22Rv1 (cell line): ENCODE results near the gene INPP5B.
A peak's percentile ranks its signal among the peaks of the same experiment; 100 is the strongest.

Experiments used
- H3K27ac ChIP-seq: fragments of 450-650 bp; 2 replicates; pipeline ENCODE4 v1.5.1; 2017
- ZFX ChIP-seq: fragments of 450-650 bp; IDR thresholded peaks from 2 replicates; pipeline ENCODE4 v1.6.1; 2017; ENCODE audit warnings: antibody characterized with exemption, borderline replicate concordance
- TF ChIP-seq, protein P1 (sequence below): fragments of 450-650 bp; IDR thresholded peaks from 2 replicates; pipeline ENCODE4 v1.5.1; 2017; ENCODE audit warnings: mild to moderate bottlenecking

INPP5B gene

DNA sequence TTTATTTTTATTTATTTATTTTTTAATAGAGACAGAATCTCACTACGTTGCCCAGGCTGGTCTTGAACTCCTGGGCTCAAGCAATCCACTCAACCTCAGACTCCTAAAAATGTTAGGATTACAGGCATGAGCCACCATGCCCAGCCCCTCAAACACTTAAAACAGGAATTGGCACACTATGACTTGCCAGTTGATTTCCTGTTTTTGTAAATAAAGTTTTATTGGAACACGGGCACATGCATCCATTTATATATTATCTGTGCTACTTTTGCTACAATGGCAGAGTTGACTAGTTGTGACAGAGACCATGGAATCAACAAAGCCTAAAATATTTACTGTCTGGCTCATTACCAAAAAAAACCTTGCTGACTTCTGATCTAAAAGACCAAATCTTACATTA lies 122.9 kb downstream of the INPP5B start:
- TF ChIP-seq, protein P1, sequence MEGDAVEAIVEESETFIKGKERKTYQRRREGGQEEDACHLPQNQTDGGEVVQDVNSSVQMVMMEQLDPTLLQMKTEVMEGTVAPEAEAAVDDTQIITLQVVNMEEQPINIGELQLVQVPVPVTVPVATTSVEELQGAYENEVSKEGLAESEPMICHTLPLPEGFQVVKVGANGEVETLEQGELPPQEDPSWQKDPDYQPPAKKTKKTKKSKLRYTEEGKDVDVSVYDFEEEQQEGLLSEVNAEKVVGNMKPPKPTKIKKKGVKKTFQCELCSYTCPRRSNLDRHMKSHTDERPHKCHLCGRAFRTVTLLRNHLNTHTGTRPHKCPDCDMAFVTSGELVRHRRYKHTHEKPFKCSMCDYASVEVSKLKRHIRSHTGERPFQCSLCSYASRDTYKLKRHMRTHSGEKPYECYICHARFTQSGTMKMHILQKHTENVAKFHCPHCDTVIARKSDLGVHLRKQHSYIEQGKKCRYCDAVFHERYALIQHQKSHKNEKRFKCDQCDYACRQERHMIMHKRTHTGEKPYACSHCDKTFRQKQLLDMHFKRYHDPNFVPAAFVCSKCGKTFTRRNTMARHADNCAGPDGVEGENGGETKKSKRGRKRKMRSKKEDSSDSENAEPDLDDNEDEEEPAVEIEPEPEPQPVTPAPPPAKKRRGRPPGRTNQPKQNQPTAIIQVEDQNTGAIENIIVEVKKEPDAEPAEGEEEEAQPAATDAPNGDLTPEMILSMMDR = no peak
- TF ChIP-seq ZFX = no peak
- H3K27ac ChIP-seq = no peak overlapping the region

DNA sequence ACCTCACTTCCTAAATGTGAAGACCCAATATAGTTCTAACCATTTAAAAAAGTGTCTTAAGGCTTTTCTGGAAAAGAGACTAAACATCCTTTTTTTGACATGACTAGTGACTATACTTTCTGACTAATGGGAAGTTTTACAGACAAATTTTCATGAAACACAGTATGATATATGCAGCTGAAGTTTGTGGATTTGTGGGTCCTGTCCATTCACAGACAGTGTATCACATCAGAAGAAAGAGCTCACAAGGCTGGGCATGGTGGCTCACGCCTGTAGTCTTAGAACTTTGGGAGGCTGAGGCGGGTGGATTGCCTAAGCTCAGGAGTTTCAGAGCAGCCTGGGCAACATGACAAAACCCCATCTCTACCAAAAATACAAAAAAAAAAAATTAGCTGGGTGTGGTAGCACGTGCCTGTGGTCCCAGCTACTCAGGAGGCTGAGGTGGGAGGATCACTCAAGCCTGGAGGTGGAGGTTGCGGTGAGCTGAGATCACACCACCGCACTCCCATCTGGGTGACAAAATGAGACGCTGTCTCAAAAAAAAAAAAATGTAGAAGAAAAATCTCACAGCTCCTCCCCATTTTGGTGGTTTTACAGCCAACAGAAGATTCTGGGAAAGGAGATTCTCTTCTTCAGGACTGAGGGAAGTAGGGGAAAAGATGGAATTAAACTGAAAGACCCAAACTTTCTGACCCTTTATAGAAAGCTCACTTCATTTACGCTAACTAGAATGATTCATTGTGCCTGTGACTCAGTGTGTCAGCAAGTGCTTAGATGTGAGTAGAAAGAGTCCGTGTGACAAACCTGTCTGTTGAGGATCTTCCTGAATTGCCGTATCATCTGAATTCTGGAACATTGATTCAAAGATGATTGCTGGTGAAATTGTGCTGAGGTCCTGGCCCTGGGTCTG lies 123.7 kb downstream of the INPP5B start:
- no peak overlapping the region for H3K27ac ChIP-seq
- TF ChIP-seq ZFX = no peak
- TF ChIP-seq, protein P1 = no peak

DNA sequence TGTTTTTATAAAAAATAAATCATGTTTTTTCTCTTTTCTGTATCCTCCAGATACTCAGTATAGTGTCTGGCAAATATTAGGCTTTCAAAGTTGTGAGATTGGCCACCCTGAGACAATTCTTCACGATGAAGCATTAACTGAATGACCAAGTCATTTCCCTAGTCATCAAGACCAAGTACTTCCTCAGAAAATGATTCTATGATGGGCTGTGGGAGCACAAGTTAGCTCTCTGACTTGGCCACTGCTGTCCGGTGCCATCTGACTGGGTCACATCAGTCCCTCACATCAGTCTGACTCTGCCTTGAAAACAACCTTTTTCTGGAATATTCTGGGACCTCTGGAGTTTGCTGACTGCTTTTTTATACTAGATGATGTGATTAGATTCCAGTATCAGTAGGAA lies 125.4 kb downstream of the INPP5B start:
- no peak overlapping the region for H3K27ac ChIP-seq
- no peak for TF ChIP-seq ZFX
- TF ChIP-seq, protein P1 = no peak

DNA sequence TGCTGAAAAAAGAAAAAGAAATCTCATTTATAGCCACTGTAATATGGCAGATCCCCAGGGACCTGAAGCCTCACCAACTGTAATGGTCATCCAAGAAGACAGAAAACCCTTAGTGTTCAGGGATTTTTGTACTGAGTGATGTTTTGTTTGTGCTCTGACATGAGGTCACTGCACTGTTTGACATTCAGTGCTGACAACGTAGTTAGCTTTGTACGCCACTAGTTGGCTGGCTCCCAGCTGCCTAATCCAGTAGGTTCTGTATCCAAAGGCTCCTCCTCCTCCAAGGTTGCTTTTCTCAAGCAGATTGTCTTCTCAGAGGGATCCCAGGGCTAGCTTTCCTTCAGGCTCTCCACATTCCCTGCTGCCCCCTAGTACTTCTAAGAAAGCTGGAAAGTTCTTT lies 129.4 kb downstream of the INPP5B start:
- peak overlapping the region; percentile 48 for H3K27ac ChIP-seq

DNA sequence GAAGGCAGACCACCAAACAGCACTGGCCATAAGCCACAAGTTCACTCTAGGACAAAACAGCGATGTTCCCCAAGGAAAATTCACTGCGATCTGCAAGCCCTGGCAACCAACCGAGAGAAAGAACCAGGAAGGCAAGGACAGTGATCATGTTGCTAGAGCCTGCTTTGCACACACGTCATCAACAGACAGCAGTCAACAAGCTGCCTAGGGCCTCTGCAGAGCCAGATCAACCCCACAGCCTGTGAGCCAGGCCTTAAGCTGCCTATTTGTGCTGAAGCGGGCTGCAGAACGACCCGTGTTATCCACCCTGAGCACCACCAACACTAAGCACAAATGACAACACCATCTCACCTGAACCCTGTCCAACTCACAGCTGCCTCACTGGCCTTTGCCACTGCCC lies 132.6 kb downstream of the INPP5B start:
- TF ChIP-seq, protein P1 = no peak
- TF ChIP-seq ZFX = no peak
- H3K27ac ChIP-seq = no peak overlapping the region

More for the DNA sequence above, 129.4 kb downstream of the INPP5B start:
- TF ChIP-seq, protein P1 = no peak
- TF ChIP-seq ZFX = no peak

DNA sequence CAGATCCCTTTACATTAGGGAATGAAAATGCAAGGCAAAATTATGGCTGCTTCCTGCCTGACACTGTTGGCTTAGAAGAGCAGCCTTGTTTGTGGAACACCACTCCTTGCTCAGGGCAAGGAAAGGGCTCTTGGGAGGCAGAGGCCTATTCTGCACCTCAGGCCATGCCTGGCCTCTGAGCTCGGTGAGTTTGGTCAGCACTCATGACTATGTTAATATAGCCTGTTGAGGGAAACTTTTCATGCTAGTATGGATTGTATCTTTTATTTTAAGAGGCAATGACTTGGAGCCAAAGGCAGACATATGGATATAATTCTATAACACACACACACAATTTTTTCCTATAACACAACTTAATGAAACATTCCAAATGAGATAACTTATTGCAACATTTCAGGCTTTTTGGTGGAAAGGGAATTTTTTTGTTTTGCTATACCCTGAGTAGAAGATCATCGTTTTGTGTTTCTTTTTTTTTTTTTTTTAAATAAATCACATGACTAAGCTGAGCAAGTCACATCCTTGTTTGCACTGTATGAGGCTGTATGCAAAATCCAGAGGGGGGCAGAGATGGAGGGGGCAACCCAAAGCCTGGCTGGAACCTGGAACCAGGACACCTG lies 133.2 kb downstream of the INPP5B start:
- no peak overlapping the region for H3K27ac ChIP-seq
- no peak for TF ChIP-seq ZFX
- TF ChIP-seq, protein P1 = no peak
